Liver (tissue), 9 donors: ENCODE results near the gene PTPRD. TPM values are rescaled to one million over a fixed set of nuclear protein-coding genes. Genes with fewer than 3 reads are reported as not detected.

Experiments
- DNase-seq: peaks from one replicate; pipeline ENCODE4 v3.0.0-alpha.2; 2017; ENCODE audit warnings: low spot score
- H3K27ac ChIP-seq, 2 donors: one replicate each; pipeline ENCODE4 v1.7.0; 2013; ENCODE audit warnings: inconsistent platforms in 2 of 2, low read length in 2 of 2, control low read depth in 1 of 2, low read depth in 1 of 2, mild to moderate bottlenecking in 1 of 2
- H3K27me3 ChIP-seq, 4 donors: one replicate each; pipeline versions ENCODE4 v1.6.1 to v1.7.0; 2013; ENCODE audit warnings: low read length in 3 of 4, inconsistent platforms in 1 of 4, mild to moderate bottlenecking in 1 of 4, moderate library complexity in 1 of 4; ENCODE audit not compliant: control insufficient read depth in 4 of 4, insufficient read depth in 4 of 4
- H3K36me3 ChIP-seq, 4 donors: one replicate each; pipeline versions ENCODE4 v1.6.1 to v1.7.0; 2013; ENCODE audit warnings: low read length in 3 of 4, mild to moderate bottlenecking in 3 of 4, low read depth in 1 of 4, moderate library complexity in 1 of 4; ENCODE audit not compliant: control insufficient read depth in 4 of 4, insufficient read depth in 3 of 4
- H3K4me1 ChIP-seq, 4 donors: one replicate each; pipeline versions ENCODE4 v1.6.1 to v1.7.0; 2013; ENCODE audit warnings: low read length in 3 of 4, mild to moderate bottlenecking in 3 of 4, moderate library complexity in 1 of 4; ENCODE audit not compliant: control insufficient read depth in 4 of 4, insufficient read depth in 4 of 4
- H3K4me3 ChIP-seq, 3 donors: one replicate each; pipeline versions ENCODE4 v1.6.1 to v1.7.0; 2013; ENCODE audit warnings: low read length in 3 of 3, control low read depth in 1 of 3, low read depth in 1 of 3, mild to moderate bottlenecking in 1 of 3
- H3K9ac ChIP-seq, 2 donors: one replicate each; pipeline ENCODE4 v1.7.0; 2013; ENCODE audit warnings: low read length in 2 of 2, mild to moderate bottlenecking in 2 of 2, moderate library complexity in 2 of 2, control low read depth in 1 of 2, low read depth in 1 of 2
- H3K9me3 ChIP-seq, 4 donors: one replicate each; pipeline versions ENCODE4 v1.6.1 to v1.7.0; 2013; ENCODE audit warnings: low read length in 3 of 4; ENCODE audit not compliant: control insufficient read depth in 4 of 4
- ATF3 ChIP-seq: IDR thresholded peaks from 2 replicates; pipeline ENCODE4 v1.6.1; 2016; ENCODE audit warnings: antibody characterized with exemption
- CTCF ChIP-seq: fragments of 150-350 bp; IDR thresholded peaks from 2 replicates; pipeline ENCODE4 v1.5.1; 2017; ENCODE audit warnings: improper control_type of control experiment, low read depth, low read length; ENCODE audit not compliant: missing input control
- EGR1 ChIP-seq, 2 donors: IDR thresholded peaks; 2 replicates each; pipeline ENCODE4 v1.6.1; 2016 to 2018; ENCODE audit warnings: antibody characterized with exemption in 2 of 2, low read depth in 2 of 2
- FOXA1 ChIP-seq: IDR thresholded peaks from 2 replicates; pipeline ENCODE4 v1.6.1; 2016; ENCODE audit warnings: antibody characterized with exemption
- GABPA ChIP-seq, 2 donors: IDR thresholded peaks in 1 of 2; conservative IDR thresholded peaks in 1 of 2; 2 replicates each; pipeline ENCODE4 v1.6.1; 2016; ENCODE audit warnings: antibody characterized with exemption in 2 of 2, mild to moderate bottlenecking in 1 of 2, moderate library complexity in 1 of 2
- HNF4A ChIP-seq, 2 donors: conservative IDR thresholded peaks; 2 replicates each; pipeline ENCODE4 v1.6.1; 2016; ENCODE audit warnings: antibody characterized with exemption in 2 of 2, mild to moderate bottlenecking in 2 of 2
- MAX ChIP-seq: IDR thresholded peaks from 2 replicates; pipeline ENCODE4 v1.6.1; 2016; ENCODE audit warnings: antibody characterized with exemption
- NR2F2 ChIP-seq: IDR thresholded peaks from 2 replicates; pipeline ENCODE4 v1.6.1; 2016; ENCODE audit warnings: antibody characterized with exemption
- RAD21 ChIP-seq, 2 donors: IDR thresholded peaks; 2 replicates each; pipeline ENCODE4 v1.6.1; 2016; ENCODE audit warnings: antibody characterized with exemption in 2 of 2, mild to moderate bottlenecking in 2 of 2
- REST ChIP-seq: IDR thresholded peaks from 2 replicates; pipeline ENCODE4 v1.6.1; 2016; ENCODE audit warnings: antibody characterized with exemption, mild to moderate bottlenecking
- RXRA ChIP-seq, 2 donors: IDR thresholded peaks; 2 replicates each; pipeline ENCODE4 v1.6.1; 2017 to 2018; ENCODE audit warnings: antibody characterized with exemption in 2 of 2, mild to moderate bottlenecking in 1 of 2
- SP1 ChIP-seq: IDR thresholded peaks from 2 replicates; pipeline ENCODE4 v1.6.1; 2018; ENCODE audit warnings: antibody characterized with exemption, mild to moderate bottlenecking
- TAF1 ChIP-seq: conservative IDR thresholded peaks from 2 replicates; pipeline ENCODE4 v1.6.1; 2016; ENCODE audit warnings: antibody characterized with exemption, mild to moderate bottlenecking
- YY1 ChIP-seq: IDR thresholded peaks from 2 replicates; pipeline ENCODE4 v1.6.1; 2016; ENCODE audit warnings: antibody characterized with exemption, mild to moderate bottlenecking
- WGBS: extraction: QIAGEN DNeasy Blood & Tissue Kit; methylation state at CpG from one replicate; pipeline ENCODE4 v1.1.7; 2013; 5-methylcytosine and 5-hydroxymethylcytosine counted together
- polyA plus RNA-seq, 2 donors: library from polyadenylated mRNA; stranded (reverse) in 1 of 2; unstranded in 1 of 2; fragments of 200-250 nt in 1 of 2; fragments of >200 nt in 1 of 2; fragmentation: Nextera tagmentation in 1 of 2; extraction: Ambion mirVana in 1 of 2; gene quantifications; one replicate each; pipeline versions ENCODE4 v1.2.1 to v1.2.3, GENCODE V29; 2013 to 2015
- total RNA-seq, 2 donors: library from RNA; depleted of rRNA; stranded (reverse); fragments of >200 nt; gene quantifications; one replicate each; pipeline ENCODE4 v1.2.3, GENCODE V29; 2014
- donor health status: healthy.
- donor health status: healthy.
- donor health status: healthy.
- donor health status: healthy.
- donor health status: healthy.

PTPRD gene
- total and polyA plus RNA-seq, 4 donors: 0.78 to 34.2 (median 4.7) TPM

DNA sequence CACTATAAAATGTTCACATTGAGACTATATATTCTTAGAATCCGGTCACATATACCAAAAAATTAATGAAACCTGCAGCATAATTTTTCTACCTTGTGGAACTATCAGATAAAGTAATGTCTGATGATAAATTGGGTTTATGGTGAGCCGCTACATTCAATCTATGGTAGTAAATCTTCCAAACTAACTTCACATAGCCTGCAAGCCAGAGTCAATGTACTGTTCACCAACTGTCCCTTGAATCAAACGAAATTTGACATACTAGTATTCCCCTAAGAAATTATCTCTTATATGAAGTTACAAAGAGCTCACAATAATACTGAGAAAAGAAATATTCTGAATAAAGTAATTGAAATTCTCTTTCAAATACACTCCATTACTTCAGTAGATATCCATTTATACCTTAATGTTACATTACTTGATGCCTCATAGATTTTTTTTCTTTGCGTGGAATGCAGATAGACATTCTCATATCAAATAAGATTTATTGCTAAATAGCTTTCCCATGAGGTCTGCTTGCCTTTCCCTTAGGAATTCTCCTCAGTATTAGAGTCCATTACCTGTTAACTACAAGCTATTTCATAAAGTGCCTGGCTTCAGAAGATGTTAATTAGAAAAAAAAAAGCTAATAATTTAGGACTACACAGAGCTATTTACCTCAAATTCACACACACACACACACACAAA is 169.5 kb downstream of the PTPRD start (continued):
- TF ChIP-seq NR2F2: no peak
- TF ChIP-seq CTCF: no peak
- TF ChIP-seq EGR1 (IDR thresholded peaks at IDR 0.05; ENCODE audit: low read depth in 2 of 2): no peak
- TF ChIP-seq FOXA1: no peak
- no peak for TF ChIP-seq RXRA (IDR thresholded peaks at IDR 0.05)
- no peak for TF ChIP-seq ATF3
- no peak for TF ChIP-seq TAF1

GRCh38 chr9:10438955-10439354 is 173.8 kb downstream of the PTPRD start:
- H3K9me3 ChIP-seq: no peaks in the 10 kb centered on the region
- 49% methylated on average over 7 of the region's 7 CpGs for WGBS
- TF ChIP-seq RXRA (IDR thresholded peaks at IDR 0.05): no peak
- TF ChIP-seq REST: no peak
- TF ChIP-seq HNF4A (conservative IDR thresholded peaks at IDR 0.05): no peak
- no peak for TF ChIP-seq FOXA1
- TF ChIP-seq CTCF: no peak
- no peak for TF ChIP-seq ATF3
- no peak for TF ChIP-seq YY1

DNA sequence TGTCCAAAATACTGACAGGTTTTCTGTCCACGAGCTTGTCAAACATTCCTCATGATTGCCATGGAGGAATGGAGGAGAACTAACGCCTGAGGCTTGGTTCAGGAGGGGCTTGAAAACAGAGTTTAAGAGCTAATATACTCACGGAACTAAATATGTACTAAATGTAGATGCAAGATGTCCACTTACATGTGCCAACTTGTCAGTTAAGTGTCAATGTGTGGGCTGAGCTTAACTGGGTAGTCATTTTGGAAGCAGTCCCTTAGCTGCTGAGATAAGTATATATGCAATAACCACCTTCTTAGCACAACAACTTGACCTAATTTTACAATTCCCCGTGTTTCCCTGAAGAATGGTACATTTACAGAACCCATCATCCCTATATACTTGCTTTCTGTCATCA is 176.0 kb downstream of the PTPRD start:
- Histone ChIP-seq H3K27ac (no peak overlapping the region), H3K36me3 (no peaks in the 10 kb centered on the region), H3K4me1 (no peaks in the 10 kb centered on the region), H3K9ac (no peak overlapping the region), H3K27me3 (peaks cover 0 to 3% (median 0%) of the 10 kb centered on the region in 4 donors), H3K4me3 (no peak overlapping the region), H3K9me3 (no peaks in the 10 kb centered on the region)
- no peak for DNase-seq
- 51% methylated on average over 4 of the region's 4 CpGs for WGBS
- no peak for TF ChIP-seq RAD21 (IDR thresholded peaks at IDR 0.05)
- TF ChIP-seq ATF3: no peak
- TF ChIP-seq GABPA (IDR thresholded peaks at IDR 0.05 in 1 of 2, conservative IDR thresholded peaks at IDR 0.05 in 1 of 2): no peak
- no peak for TF ChIP-seq MAX
- no peak for TF ChIP-seq CTCF
- TF ChIP-seq SP1: no peak
- no peak for TF ChIP-seq EGR1 (IDR thresholded peaks at IDR 0.05; ENCODE audit: low read depth in 2 of 2)

More at GRCh38 chr9:10438955-10439354, 173.8 kb downstream of the PTPRD start:
- H3K4me1 ChIP-seq: no peaks in the 10 kb centered on the region
- no peaks in the 10 kb centered on the region for H3K36me3 ChIP-seq
- H3K4me3 ChIP-seq: no peak overlapping the region
- peaks cover 0 to 3% (median 0%) of the 10 kb centered on the region in 4 donors for H3K27me3 ChIP-seq
- H3K9ac ChIP-seq: no peak overlapping the region
- DNase-seq: no peak
- no peak overlapping the region for H3K27ac ChIP-seq
